ENCODE data around the gene NETO2.
A peak's percentile ranks its signal among the peaks of the same experiment; 100 is the strongest.
"Not testable (repeated sequence)": the region's sequence is repeated elsewhere in the genome, so short reads cannot be mapped to it uniquely, and the experiment has no call there.

NETO2 gene, protein sequence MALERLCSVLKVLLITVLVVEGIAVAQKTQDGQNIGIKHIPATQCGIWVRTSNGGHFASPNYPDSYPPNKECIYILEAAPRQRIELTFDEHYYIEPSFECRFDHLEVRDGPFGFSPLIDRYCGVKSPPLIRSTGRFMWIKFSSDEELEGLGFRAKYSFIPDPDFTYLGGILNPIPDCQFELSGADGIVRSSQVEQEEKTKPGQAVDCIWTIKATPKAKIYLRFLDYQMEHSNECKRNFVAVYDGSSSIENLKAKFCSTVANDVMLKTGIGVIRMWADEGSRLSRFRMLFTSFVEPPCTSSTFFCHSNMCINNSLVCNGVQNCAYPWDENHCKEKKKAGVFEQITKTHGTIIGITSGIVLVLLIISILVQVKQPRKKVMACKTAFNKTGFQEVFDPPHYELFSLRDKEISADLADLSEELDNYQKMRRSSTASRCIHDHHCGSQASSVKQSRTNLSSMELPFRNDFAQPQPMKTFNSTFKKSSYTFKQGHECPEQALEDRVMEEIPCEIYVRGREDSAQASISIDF
- 12.7 to 31.7 reads per million in 2 donors for total RNA-seq

DNA sequence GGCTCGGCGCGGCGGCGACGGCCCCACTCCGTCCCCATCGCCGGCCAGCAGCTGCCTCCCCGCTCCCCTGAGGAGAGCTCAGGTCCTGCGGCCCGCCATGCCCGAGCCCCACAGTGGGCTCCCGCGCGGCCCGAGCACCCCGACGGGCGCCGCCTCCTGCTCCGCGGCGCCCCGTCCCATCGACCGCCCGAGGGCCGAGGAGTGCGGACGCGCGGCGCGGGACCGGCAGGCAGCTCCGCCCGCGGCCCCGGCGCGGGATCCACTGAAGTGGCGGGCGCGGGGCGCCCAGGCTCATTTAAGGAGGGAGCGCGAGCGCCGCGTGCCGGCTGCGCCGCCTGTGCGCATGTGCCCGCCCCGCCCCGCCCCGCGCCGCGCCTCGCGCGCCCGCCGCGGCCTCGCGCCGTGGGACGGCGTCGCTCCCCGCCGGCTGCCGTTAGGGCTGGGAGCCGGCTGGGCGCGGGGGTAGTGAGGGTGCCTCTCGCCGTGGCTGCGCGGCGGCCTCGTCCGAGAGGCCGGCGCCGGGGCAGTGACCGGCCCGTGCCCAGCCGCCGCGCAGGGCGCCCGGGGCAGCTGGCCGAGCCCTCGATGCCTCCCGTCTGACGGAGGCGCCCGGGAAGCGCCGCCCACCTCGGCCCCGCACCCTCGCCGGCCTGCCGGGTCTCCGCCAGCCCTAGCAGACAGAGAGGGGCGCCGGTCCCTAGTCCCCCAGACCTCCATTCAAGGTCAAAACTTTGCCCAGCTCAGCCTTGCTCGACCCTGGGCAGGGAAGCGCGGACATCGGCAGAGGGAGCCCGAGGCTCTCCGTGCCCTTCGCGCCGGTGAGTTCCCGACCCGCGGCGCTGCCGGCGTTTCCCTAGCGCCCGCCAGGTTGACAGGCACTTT, at the start of gene NETO2:
Gene NETO2, minus strand, starts transcription at position 269 of the 882 bp plus-strand sequence. CDS start 333 bp downstream, outside the sequence.
- DNase-seq: peak; percentile 54

DNA sequence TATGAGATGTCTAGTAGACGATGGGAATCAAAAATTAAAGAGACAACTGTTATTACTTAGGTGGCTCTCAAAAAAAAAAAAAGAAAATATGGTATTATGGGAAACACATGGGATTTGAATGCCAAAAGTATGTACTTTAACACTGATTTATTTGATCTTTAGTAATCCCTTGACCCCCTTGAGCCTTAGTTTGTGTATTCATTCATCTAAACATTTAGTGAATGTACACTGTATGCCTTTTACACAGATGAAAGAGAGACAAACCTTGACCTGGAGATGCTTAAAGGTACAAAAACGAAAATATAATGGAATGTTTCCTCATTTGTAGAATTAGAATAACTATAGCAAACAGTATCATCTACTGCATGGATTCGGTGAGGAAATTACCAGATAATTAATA, 38.6 kb upstream of the NETO2 start:
- no peak for DNase-seq

DNA sequence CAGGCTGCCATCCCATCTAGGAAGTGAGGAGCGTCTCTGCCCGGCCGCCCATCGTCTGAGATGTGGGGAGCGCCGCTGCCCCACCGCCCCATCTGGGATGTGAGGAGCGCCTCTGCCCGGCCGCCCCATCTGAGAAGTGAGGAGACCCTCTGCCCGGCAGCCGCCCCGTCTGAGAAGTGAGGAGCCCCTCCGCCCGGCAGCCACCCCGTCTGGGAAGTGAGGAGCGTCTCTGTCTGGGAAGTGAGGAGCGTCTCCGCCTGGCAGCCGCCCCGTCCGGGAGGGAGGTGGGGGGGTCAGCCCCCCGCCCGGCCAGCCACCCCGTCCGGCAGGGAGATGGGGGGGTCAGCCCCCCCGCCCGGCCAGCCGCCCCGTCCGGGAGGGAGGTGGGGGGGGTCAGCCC, 37.3 kb upstream of the NETO2 start:
- DNase-seq: not testable (repeated sequence)

DNA sequence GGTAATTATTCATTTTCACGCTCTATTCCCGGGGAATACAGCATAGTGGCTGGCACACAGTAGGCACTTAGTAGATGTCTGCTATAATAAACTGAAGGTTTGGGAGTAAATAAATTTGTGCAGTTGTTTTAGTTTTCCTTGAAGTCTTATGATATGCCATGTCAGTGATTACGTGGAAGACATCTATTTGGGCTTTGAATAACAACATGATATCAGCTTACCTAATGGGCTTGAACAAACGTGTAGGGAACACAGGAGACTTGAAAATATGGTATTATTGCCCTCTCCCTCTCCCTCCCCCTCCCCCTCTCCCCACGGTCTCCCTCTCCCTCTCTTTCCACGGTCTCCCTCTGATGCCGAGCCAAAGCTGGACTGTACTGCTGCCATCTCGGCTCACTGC, 36.3 kb upstream of the NETO2 start:
- DNase-seq: no peak

DNA sequence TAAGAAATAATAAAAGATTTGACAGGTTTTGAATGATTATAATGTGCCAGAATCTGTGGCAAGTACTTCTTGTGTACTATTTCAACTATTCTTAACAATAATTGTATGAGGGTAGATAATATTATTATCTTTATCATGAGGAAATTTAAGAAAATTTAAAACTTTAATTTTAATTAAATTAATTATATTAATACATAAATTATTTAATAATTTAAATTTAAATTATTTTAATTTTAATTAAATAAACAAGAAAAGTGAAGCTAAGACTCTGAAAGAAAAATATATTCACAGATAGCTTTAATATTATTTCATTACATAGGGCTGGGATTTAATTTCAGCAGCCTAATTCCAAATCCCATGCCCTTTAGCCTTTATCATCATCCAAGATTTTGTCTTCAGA, 31.4 kb upstream of the NETO2 start:
- DNase-seq: no peak

DNA sequence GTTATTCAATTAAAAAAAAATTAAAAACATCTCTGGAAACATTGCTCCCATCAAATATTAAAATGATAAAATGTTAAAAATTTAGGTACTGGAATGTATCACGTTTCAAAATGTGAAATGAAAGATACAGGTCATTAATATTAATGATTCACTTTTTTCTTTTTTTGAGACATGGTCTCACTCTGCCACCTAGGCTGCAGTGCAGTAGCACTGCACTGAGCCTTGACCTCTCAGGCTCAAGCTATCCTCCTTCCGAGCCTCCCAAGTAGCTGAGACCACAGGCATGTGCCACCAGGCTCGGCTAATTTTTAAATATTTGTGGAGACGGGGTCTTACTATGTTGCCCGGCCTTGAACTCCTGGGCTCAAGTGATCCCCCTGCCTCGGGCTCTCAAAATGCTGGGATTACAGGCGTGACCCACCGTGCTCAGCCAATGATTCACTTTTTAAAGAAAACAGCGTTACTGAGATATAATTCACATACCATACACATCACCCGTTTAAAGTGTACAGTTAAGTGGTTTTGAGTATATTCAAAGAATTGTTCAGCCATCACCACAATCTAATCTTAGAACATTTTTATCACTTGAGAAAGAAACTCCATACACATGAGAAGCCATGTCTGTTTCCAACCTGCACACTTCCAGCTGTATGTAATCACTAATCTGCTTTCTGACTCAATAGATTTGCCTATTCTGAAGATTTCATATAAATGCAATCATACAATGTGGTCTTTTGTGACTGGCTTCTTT, 19.1 kb upstream of the NETO2 start:
- no peak for DNase-seq

DNA sequence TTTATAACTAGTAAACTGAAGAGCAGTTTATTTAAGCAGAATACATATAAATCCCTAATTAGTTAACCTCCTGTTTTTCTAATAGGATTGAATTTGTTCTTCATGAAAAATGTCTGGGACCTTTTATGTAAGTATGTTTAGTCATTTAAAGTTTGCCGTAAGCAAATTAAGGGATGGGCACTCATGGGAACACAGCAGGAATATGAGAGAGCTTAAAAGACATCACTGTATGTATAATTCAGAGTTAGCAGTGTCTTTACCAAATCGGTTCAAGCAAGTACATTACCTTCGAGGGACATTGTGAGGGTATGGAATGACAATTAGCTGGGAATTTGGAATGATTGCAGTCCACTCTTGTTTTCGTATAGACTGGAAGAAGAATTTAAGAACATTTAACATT, 17.7 kb upstream of the NETO2 start:
- DNase-seq: no peak

DNA sequence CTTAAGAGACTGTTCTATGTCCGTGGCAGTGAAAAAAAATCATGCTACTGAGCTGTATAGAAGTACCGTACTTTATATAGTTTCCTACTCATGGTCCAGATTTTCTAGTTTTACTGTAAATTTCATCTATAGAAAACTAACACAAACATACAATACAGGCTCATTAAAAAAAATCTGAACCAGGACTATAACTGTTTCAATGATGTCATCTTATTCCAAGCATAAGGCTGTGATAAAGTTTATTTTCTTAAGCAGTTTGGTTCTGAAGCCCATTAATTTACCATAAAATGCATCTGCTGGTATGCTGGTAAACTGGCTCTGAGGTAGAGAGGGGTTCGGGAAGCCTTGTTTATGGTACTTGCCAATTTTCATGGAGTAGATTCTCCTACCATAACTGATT, 16.7 kb upstream of the NETO2 start:
- no peak for DNase-seq

DNA sequence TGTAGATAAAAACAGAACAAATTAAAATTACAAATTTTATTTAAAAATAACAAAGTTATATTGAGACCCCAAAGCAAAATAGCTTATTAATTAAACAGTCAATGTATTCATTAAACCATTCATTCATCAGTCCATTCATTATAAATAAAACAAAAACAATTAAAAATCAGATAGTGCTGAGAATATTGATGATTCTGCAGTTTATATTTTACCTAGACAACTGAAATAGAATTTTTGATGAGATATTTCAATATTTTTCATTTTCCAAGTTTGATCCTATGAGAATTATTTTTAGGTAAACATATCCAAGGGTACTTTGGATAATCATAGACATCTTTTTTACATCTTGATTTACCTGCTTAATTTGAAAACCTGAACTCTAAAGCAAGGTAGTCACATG, 15.2 kb upstream of the NETO2 start:
- no peak for DNase-seq

DNA sequence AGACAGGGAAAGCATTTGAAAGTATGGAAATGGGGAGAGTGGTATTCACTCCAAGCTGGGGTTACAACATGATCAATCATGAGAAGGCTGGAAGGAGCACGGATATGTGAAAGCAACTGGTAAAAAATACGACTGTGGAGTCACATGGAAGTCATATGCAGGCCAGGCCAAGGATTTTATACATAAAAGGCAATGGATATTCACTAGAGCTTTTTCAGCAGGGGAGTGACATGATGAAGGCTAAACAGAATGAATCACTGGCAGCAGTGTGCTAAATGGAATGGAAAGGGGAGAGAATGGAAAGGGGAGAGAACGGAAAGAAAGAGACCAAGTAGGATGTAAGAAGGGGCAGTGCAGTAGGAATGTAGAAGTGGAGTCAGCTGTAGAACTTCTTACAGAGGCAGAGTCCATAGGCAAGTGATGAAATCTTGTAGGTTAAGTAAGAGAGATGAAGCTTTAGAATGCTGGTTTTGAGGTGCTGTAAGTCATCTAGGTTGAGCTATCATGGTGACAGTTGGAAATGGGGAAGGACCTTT, 13.0 kb upstream of the NETO2 start:
- DNase-seq: no peak

DNA sequence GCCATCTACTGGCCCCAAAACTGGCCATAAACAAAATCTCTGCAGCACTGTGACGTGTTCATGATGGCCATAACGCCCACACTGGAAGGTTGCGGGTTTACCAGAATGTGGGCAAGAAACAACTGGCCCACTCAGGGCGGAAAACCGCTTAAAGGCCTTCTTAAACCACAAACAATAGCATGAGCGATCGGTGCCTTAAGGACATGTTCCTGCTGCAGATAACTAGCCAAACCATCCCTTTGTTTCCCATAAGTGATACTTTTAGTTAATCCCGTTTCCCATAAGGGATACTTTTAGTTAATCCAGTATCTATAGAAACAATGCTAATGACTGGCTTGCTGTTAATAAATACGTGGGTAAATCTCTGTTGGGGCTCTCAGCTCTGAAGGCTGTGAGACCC, 8.8 kb upstream of the NETO2 start:
- not testable (repeated sequence) for DNase-seq

DNA sequence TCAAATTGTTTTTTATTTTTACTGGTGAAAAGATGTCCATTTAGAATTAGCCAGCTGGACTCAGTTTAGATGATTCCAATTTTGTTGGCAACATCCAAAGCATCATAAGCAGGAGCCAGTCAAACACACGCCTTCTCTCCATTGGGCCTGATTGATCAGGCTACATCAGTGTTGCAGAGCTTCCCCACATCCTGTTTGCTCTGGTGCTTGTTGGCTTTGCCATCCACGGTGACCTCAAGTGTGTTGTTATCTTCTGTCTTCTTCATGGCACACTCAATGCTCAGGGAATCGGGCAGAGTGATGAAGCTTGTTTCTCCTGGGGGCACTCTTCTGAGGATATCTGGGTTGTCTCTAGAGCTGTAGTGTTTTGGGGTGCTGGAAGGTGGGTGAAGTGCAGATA, 6.3 kb upstream of the NETO2 start:
- no peak for DNase-seq

DNA sequence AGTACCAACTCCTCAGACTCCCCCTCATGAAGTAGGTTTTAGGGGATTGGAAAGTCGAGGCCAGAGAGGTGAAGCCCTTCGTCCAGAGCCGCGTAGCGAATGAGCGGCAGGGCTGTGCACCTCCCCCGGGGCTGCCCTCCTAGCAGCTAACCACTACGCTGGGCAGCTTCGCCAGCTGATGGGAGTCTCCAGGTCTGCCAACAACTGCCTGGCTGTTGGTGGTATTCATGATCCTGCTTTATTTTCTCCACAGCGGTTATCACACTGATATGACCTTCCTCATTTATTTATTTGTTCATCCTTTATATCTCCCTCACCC, 773 bp upstream of the NETO2 start:
- no peak for DNase-seq

DNA sequence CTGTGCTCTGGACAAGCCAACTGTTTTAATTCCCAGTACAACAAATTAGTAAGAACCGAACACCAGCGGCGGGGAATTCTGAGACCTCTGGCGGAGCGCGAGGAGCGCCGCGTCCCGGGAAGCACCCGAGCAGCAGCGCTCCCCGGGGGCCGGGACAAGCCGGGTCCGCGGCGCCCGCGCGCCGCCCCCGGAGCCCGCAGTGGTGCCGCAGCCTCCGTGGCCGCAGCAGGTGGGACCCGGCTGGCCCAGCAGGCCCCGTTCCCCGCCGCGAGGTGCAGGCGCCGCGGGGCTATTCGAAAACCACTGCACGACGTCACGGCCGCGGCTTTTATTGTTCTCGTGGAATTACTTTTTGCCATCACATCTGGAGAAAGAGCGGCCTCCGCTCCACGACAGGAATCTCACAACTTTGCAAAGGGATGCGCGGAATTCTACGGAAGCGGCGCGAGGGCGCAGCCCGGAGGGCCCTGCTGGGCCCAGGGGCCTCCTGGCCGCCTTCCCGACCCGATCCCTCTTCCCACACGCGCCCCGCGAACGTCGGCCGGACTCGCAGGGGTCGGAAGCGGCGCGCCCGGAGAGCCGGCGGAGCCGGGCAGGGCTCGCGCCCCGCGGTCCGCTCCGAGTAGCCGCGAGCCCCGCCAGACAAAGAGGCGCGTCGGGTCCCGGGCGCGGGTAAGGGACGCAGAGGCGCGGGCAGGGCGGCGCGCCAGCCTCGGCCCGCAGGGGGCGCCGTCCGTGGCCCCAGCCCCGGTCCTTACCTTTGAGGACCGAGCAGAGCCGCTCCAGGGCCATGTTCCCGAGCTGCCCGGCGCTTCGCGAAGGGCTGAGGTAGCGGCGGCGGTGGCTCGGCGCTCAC, 696 bp downstream of the NETO2 start:
- DNase-seq: peak; percentile 30

DNA sequence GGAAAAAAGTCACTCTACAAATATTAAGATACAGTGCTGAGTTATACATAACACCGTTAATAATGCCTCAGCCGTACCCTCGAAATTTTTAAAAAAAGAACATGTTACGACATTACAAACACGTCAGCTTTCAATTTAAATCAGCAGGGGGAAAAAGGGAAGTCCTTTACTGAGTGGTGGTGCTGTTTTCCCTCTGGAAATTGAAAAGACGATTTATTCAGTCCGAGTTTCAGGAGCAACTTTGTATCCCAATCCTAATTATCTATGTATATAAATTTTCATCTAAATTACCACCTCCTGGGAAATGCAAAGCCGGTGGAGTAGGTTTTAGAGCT, 1.3 kb downstream of the NETO2 start:
- DNase-seq: no peak

DNA sequence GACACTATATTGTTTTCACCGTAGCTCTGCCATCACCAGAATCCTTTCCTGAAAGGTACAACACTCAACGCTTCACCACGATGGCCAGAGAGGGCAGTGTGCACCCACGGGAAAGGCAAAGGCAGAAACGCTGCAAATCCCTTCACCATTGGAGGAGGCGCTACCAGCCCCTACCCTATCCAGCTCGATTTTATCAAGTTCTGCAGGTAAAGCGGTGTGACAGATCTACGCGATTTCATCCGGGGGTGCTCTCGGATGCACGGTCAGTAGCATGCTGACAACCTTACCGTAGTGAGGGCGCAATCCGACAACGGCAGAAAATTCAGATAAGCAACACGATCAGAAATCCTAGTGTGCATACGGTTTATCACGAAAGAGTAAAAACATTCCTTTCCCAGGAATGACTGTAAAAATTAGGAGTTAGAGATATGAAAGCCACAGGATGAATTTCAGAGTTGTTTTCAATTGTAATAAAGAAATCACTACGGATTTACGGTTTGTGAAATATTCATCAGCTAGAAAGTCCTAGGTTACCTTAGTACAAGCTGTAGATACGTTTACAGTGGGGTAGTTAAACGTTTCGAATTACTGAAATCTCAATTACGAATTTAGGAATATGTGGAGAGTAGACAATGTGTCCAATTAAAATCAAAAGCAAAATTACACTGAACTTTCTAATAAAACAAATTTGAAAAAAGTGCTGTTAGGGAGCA, 1.8 kb downstream of the NETO2 start:
- DNase-seq: peak; percentile 33

DNA sequence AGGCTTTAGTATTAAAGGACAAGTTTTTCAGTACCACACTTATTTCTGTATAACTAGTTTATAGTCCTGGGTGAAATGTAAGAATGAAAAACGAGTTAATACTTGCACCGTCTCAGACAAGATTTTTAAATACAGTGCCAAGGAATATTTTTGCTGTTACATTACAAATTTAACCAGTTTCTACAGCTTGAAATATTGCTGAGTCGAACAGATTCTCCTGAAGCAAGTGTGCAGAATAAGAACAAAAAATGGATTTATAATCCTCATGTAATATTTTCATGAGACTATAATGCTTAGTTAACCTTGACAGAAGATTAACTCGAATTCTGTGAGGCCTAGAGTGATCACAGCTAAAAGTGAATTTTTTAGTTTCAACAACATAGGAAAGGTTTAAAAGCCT, 3.1 kb downstream of the NETO2 start:
- no peak for DNase-seq

DNA sequence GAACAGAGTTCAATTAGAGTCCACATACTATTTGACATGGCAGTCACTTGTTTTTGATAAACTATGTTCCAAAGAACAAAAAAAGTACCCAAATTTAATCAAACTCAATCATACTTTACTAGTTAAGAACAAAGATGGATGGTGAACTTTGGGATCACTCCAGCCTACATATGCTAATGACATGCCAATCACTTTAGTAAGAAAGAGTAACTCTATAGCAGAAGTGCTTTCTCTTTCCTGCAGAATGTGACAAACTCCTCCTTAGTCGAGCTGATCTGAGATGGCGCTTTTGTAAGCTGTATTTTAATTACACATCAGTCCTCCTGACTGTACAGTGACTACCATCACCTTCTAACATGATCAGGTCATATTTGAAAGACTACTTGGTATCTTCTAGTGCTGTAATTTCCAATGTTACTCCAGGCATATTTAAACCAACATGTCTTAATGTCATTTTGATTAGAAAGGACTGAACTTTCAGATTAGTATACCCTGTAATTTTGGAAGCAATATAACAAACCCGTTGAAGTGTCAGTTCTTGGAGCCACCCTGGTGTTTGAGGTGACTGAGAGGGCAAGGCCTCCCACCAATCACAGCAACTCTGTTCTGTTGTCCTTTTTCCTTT, 4.1 kb downstream of the NETO2 start:
- DNase-seq: no peak

DNA sequence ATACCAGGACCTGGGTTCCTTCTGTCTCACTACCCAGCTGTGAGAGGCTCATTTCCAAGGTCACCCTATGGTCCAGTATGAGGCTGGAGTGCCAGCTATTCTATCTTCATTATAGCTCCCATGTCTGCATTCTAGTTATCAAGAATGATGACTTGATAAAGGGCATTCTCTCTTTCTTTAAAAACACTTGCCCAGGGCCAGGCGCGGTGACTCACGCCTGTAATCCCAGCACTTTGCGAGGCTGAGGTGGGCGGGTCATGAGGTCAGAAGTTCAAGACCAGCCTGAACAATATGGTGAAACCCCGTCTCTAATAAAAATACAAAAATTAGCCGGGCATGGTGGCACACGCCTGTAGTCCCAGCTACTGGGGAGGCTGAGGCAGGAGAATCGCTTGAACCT, 5.8 kb downstream of the NETO2 start:
- DNase-seq: not testable (repeated sequence)

DNA sequence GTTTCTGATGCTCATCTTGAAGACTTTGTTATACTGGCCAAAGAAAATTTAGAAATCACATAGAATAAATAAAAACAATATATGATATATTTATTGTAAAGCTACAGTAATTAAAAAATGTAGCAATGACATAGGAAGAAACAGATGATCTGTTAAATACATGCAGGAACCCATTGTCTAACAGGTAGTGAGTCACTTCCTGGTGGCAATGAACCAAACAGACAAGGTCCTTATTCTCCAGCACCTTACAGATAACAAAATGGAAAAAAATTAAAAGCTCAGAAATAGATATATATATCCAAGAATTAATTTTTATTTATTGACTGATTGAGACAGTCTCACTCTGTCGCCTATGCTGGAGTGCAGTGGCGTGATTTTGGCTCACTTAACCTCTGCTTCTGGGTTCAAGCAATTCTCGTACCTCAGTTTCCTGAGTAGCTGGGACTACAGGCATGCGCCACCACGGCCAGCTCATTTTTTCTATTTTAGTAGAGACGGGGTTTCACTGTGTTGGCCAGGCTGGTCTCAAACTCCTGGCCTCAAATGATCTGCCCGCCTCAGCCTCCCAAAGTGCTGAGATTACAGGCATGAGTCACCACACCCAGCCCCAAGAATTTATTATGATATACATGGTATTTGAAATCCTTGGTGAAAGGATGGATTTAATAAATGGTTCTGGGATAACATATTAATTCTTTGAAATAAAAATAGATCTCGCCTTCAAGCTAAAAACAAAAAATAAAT, 7.5 kb downstream of the NETO2 start:
- DNase-seq: no peak

Measured in activated gamma-delta T cell (primary cell).